GM10266 (cell line): ENCODE results near the gene CXorf66.
"Not testable (repeated sequence)": the region's sequence is repeated elsewhere in the genome, so short reads cannot be mapped to it uniquely, and the experiment has no call there.

Experiments
- DNase-seq: peaks from one replicate; pipeline ENCODE4 v3.0.0; 2012; ENCODE audit errors: extremely low spot score
- CTCF ChIP-seq: IDR thresholded peaks from 2 replicates; pipeline ENCODE4 v1.5.1; 2012; ENCODE audit warnings: mild to moderate bottlenecking, low read depth; ENCODE audit not compliant: control insufficient read depth, insufficient read depth; ENCODE audit errors: missing control alignments

CXorf66 gene

GRCh38 chrX:139967750-139968149, 2.4 kb upstream of the CXorf66 start:
- no peak for TF ChIP-seq CTCF
- DNase-seq = no peak

- peak; percentile 8 for DNase-seq
- peak; percentile 16 for TF ChIP-seq CTCF
Observed at GRCh38 chrX:139967300-139967699, 2.0 kb upstream of the CXorf66 start.

- DNase-seq = not testable (repeated sequence)
- peak; percentile 27 for TF ChIP-seq CTCF
Observed at GRCh38 chrX:139966159-139966558, 838 bp upstream of the CXorf66 start.

- not testable (repeated sequence) for DNase-seq
Observed at GRCh38 chrX:139961091-139961490, 4.2 kb downstream of the CXorf66 start.

GRCh38 chrX:139949703-139950102, 15.6 kb downstream of the CXorf66 start:
- DNase-seq = no peak
- no peak for TF ChIP-seq CTCF

- no peak for DNase-seq
- no peak for TF ChIP-seq CTCF
Observed at GRCh38 chrX:139945075-139945474, 20.2 kb downstream of the CXorf66 start.

- TF ChIP-seq CTCF = peak; percentile 10
- peak; percentile 4 for DNase-seq
Observed at GRCh38 chrX:139936259-139936658, 29.1 kb downstream of the CXorf66 start.

GRCh38 chrX:139933904-139934303, 31.4 kb downstream of the CXorf66 start:
- TF ChIP-seq CTCF = no peak

More at GRCh38 chrX:139933904-139934303, 31.4 kb downstream of the CXorf66 start:
- no peak for DNase-seq
